ENCODE results near the gene UHRF1. TPM values are rescaled to one million over a fixed set of nuclear protein-coding genes. Genes with fewer than 3 reads are reported as not detected.

The UHRF1 gene
- total and polyA plus RNA-seq, 2 of the 13 experiments (the other 11 are each of a cell fraction or from before 2014, with no cell fraction given) = 6.8 to 78.4 TPM

- TF ChIP-seq ZNF670 (CRISPR knock-in tag; IDR thresholded peaks at IDR 0.05; ENCODE audit: borderline replicate concordance) = no peak
- TF ChIP-seq ZBTB43 (CRISPR knock-in tag; conservative IDR thresholded peaks at IDR 0.05) = no peak
- no peak for TF ChIP-seq HNF1A (IDR thresholded peaks at IDR 0.05; ENCODE audit: low read depth)
- TF ChIP-seq HNF1A (CRISPR knock-in tag; IDR thresholded peaks at IDR 0.05; ENCODE audit: borderline replicate concordance) = no peak
- TF ChIP-seq GATAD1 (CRISPR knock-in tag; IDR thresholded peaks at IDR 0.05) = no peak
- peak; percentile 89 for TF ChIP-seq RCOR2 (CRISPR knock-in tag; IDR thresholded peaks at IDR 0.05)
- TF ChIP-seq ZBTB25 (CRISPR knock-in tag; IDR thresholded peaks at IDR 0.05) = no peak
- peak; percentile 11; the same call in 1 of the 2 replicates for TF ChIP-seq MIXL1 (CRISPR knock-in tag; IDR thresholded peaks at IDR 0.05)
- TF ChIP-seq ZNF280D (CRISPR knock-in tag; IDR thresholded peaks at IDR 0.05) = peak; percentile 46; the same call in 1 of the 2 replicates
- TF ChIP-seq FLYWCH1 (CRISPR knock-in tag; IDR thresholded peaks at IDR 0.05) = no peak
- no peak for TF ChIP-seq TOPORS (CRISPR knock-in tag; IDR thresholded peaks at IDR 0.05)
- TF ChIP-seq SUZ12 (IDR thresholded peaks at IDR 0.05; ENCODE audit: low read depth, low read length) = no peak
- no peak for TF ChIP-seq HNRNPK (IDR thresholded peaks at IDR 0.05; ENCODE audit: low read depth, low read length, poor library complexity, severe bottlenecking)
- TF ChIP-seq TBX2 (CRISPR knock-in tag; IDR thresholded peaks at IDR 0.05; ENCODE audit: borderline replicate concordance) = 0 out of 2 replicates have a peak, but pooled peaks have one; percentile 29
- TF ChIP-seq STAG1 (CRISPR knock-in tag; IDR thresholded peaks at IDR 0.05) = no peak
- TF ChIP-seq ZNF747 (CRISPR knock-in tag; IDR thresholded peaks at IDR 0.05; ENCODE audit: borderline replicate concordance) = no peak
- TF ChIP-seq RFX5 (IDR thresholded peaks at IDR 0.05; ENCODE audit: low read depth, low read length) = no peak
- no peak for TF ChIP-seq GFI1 (CRISPR knock-in tag; IDR thresholded peaks at IDR 0.05; ENCODE audit: borderline replicate concordance)
- peak; percentile 46; the same call in 1 of the 2 replicates for TF ChIP-seq REPIN1 (CRISPR knock-in tag; IDR thresholded peaks at IDR 0.05; ENCODE audit: borderline replicate concordance, low read depth)
- no peak for TF ChIP-seq TBL1XR1 (IDR thresholded peaks at IDR 0.05; ENCODE audit: borderline replicate concordance, low read length, partially characterized antibody)
- no peak for TF ChIP-seq ZNF337 (CRISPR knock-in tag; IDR thresholded peaks at IDR 0.05; ENCODE audit: borderline replicate concordance, low read depth)
- TF ChIP-seq TEAD2 (CRISPR knock-in tag; IDR thresholded peaks at IDR 0.05) = no peak
These were observed 4.8 kb upstream of the UHRF1 start (continued) for GRCh38 chr19:4904481-4904880.
